Adipocyte (in vitro differentiated cells): ENCODE data around the gene ATN1.
"Not testable (repeated sequence)": the region's sequence is repeated elsewhere in the genome, so short reads cannot be mapped to it uniquely, and the experiment has no call there.

Source experiments
- DNase-seq: peaks from one replicate; pipeline ENCODE4 v3.0.0-alpha.2; 2015; ENCODE audit warnings: low read depth
- H3K27me3 ChIP-seq: replicated peaks from 2 replicates; pipeline ENCODE4 v1.7.0; 2013; ENCODE audit warnings: mild to moderate bottlenecking, low read length, moderate library complexity; ENCODE audit not compliant: control insufficient read depth, insufficient read depth
- H3K36me3 ChIP-seq: 2 replicates; pipeline ENCODE4 v1.7.0; 2013; ENCODE audit warnings: low read length, mild to moderate bottlenecking, moderate library complexity; ENCODE audit not compliant: control insufficient read depth, insufficient read depth, severe bottlenecking
- H3K4me1 ChIP-seq: 2 replicates; pipeline ENCODE4 v1.7.0; 2013; ENCODE audit warnings: mild to moderate bottlenecking, low read length, moderate library complexity; ENCODE audit not compliant: control insufficient read depth, insufficient read depth
- H3K4me3 ChIP-seq: 2 replicates; pipeline ENCODE4 v1.7.0; 2013; ENCODE audit warnings: mild to moderate bottlenecking, low read length, moderate library complexity
- H3K9ac ChIP-seq: 2 replicates; pipeline ENCODE4 v1.7.0; 2013; ENCODE audit warnings: mild to moderate bottlenecking, low read length, moderate library complexity
- H3K9me3 ChIP-seq: 2 replicates; pipeline ENCODE4 v1.7.0; 2013; ENCODE audit warnings: mild to moderate bottlenecking, low read length, moderate library complexity; ENCODE audit not compliant: control insufficient read depth

The ATN1 gene

GRCh38 chr12:6905414-6906040 lies 22.2 kb upstream of the ATN1 start:
- DNase-seq = no peak
- no peaks in the 10 kb centered on the region for H3K36me3 ChIP-seq
- H3K9ac ChIP-seq = peak overlapping the region; percentile 83
- H3K27me3 ChIP-seq = no peaks in the 10 kb centered on the region
- H3K9me3 ChIP-seq = no peaks in the 10 kb centered on the region
- H3K4me3 ChIP-seq = peak overlapping the region; percentile 93
- peaks cover 11% of the 10 kb centered on the region for H3K4me1 ChIP-seq

DNA sequence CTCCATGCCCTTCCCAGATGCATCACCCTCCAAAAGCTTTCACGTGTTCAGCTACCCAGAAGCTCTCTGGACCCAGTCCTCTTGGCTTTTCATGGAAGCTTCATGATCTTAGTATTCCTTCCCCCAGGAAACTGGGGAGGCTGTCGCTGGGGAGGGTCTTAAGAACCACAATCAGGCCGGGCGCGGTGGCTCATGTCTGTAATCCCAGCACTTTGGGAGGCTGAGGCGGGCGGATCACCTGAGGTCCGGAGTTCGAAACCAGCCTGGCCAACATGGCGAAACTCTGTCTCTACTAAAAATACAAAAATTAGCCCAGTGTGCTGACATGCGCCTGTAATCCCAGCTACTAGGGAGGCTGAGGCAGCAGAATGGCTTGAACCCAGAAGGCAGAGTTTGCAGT lies 19.6 kb upstream of the ATN1 start:
- DNase-seq, H3K36me3 ChIP-seq, H3K9me3 ChIP-seq, H3K27me3 ChIP-seq, H3K4me3 ChIP-seq, H3K9ac ChIP-seq: not testable (repeated sequence)
- H3K4me1 ChIP-seq = peaks cover 11% of the 10 kb centered on the region

DNA sequence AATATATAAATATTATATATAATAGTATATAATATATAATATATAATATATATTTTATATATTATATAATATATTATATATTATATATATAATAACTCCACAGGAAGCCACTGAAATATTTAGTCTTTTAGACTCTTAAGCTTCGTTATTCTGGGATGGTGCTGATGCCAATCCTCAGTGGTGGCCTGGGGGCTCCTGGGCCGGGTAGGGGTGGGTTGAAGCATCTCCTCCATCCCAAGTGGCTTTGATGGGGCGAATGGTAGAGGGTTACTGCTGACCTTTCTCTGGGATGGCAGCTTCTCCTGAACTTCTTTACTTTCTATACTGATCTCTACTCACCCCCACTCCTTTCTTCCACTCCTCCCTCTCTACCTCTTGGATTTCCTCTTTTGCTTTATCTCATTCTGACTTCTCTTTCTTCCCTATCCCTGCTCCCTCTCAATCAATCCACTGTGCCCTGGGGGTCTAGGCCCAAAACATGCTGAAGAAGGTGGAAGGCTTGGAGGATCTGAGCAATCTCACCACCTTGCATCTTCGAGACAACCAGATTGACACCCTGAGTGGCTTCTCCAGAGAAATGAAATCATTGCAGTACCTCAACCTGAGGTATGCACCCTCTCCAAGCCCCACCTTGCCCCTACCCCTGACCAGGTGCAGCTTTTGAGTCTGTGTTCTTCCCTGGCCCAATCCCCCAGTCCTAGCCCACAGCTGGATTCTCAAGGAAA lies 18.2 kb upstream of the ATN1 start:
- H3K27me3 ChIP-seq = no peaks in the 10 kb centered on the region

DNA sequence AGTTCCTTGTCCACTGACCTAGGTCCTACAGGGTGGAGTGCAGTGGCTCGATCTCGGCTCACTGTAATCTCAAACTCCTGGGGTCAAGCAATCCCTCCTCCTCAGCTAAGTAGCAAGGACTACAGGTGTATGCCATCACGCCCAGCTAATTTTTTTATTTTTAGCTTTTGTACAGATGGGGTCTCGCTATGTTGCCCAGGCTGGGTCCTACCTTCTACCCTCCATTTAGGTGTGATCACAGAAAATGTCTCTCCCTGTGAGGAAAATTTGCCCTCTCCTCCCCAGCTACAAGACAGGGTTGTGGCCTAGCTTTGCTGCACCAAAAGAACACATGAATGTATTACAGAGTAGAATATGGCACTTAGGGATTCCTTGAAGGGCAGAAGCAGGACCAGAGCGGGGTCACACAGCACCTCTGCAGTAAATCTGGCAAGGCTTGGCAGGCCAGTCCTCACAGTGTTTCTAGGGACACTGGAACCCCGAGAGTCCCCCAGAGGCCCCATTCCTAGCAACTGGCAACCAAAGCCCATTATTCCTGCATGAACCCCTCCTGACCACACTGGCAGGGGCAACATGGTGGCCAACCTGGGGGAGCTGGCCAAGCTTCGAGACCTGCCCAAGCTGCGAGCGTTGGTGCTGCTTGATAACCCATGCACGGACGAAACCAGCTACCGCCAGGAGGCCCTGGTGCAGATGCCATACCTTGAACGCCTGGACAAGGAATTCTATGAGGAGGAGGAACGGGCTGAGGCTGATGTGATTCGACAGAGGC lies 15.4 kb upstream of the ATN1 start:
- H3K9ac ChIP-seq = no peak overlapping the region
- no peaks in the 10 kb centered on the region for H3K36me3 ChIP-seq
- H3K27me3 ChIP-seq = no peaks in the 10 kb centered on the region
- no peak for DNase-seq
- H3K4me1 ChIP-seq = peaks cover 8% of the 10 kb centered on the region
- no peaks in the 10 kb centered on the region for H3K9me3 ChIP-seq
- no peak overlapping the region for H3K4me3 ChIP-seq

More for the DNA sequence above, 18.2 kb upstream of the ATN1 start:
- Histone ChIP-seq H3K9me3 (no peaks in the 10 kb centered on the region), H3K4me1 (peaks cover 12% of the 10 kb centered on the region), H3K4me3 (no peak overlapping the region), H3K9ac (no peak overlapping the region), H3K36me3 (no peaks in the 10 kb centered on the region)
- DNase-seq = no peak

DNA sequence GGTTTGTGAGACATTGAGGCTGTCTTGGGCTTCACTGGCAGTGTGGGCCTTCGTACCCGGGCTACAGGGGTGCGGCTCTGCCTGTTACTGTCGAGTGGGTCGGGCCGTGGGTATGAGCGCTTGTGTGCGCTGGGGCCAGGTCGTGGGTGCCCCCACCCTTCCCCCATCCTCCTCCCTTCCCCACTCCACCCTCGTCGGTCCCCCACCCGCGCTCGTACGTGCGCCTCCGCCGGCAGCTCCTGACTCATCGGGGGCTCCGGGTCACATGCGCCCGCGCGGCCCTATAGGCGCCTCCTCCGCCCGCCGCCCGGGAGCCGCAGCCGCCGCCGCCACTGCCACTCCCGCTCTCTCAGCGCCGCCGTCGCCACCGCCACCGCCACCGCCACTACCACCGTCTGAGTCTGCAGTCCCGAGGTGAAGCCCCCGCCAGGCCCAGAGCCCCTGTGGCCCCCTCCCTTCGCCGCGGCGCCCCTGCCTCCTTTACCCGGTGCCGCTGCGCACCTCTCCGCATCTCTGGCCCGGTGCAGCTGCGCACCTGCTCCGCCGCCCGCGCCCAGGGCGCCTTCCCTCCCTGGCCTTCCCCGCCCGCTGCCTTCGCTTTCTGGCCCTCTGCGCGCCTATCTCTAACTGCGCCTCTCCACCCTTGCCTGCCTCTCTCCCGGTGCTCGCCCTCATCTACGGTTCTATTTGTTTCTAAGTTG lies 13.4 kb upstream of the ATN1 start, which contains the start of gene ENO2:
Gene ENO2, plus strand, starts transcription at position 335 of the 701 bp plus-strand sequence. CDS start 1,253 bp downstream, outside the sequence.
- Histone ChIP-seq H3K27me3 (no peaks in the 10 kb centered on the region), H3K9ac (peak within 1 kb of the TSS; percentile 71), H3K4me3 (peak within 1 kb of the TSS; percentile 81), H3K36me3 (no peaks in the 10 kb centered on the region), H3K4me1 (peaks cover 8% of the 10 kb centered on the region), H3K9me3 (no peaks in the 10 kb centered on the region)
- peak; percentile 93 for DNase-seq

GRCh38 chr12:6914947-6915788 lies 12.6 kb upstream of the ATN1 start:
- Histone ChIP-seq H3K9me3 (no peaks in the 10 kb centered on the region), H3K4me1 (peaks cover 8% of the 10 kb centered on the region), H3K27me3 (no peaks in the 10 kb centered on the region), H3K9ac (peak overlapping the region; percentile 71), H3K4me3 (peak overlapping the region; percentile 81), H3K36me3 (no peaks in the 10 kb centered on the region)
- no peak for DNase-seq

DNA sequence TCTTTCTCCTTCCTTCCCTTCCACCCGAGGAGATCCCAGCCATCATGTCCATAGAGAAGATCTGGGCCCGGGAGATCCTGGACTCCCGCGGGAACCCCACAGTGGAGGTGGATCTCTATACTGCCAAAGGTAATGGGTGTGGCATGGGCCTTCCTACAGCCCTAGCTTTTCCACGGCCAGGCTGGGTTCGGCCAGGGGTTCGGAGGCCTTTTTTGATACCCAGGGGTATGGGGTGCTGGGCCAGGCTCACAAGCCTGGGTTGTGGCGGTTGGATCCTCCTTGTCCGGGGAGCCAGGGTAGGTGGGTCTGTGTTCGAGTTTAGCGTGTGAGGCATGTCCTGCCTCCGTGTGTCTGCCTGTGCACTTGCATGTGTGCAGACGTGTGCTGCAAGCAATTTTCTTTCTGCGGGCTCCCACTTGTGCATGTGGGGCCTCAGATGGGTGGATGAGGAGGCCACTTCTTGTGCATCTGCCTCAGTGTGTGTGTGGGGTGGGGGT lies 11.9 kb upstream of the ATN1 start:
- no peak overlapping the region for H3K9ac ChIP-seq
- H3K27me3 ChIP-seq = no peaks in the 10 kb centered on the region
- H3K4me1 ChIP-seq = peaks cover 8% of the 10 kb centered on the region
- no peaks in the 10 kb centered on the region for H3K9me3 ChIP-seq
- DNase-seq = no peak
- no peaks in the 10 kb centered on the region for H3K36me3 ChIP-seq
- H3K4me3 ChIP-seq = no peak overlapping the region

- H3K9ac ChIP-seq = no peak overlapping the region
- H3K27me3 ChIP-seq = no peaks in the 10 kb centered on the region
- no peak overlapping the region for H3K4me3 ChIP-seq
- no peaks in the 10 kb centered on the region for H3K9me3 ChIP-seq
- no peak for DNase-seq
- H3K4me1 ChIP-seq = peaks cover 8% of the 10 kb centered on the region
- H3K36me3 ChIP-seq = no peaks in the 10 kb centered on the region
Observed at GRCh38 chr12:6916426-6917200, 11.1 kb upstream of the ATN1 start.

DNA sequence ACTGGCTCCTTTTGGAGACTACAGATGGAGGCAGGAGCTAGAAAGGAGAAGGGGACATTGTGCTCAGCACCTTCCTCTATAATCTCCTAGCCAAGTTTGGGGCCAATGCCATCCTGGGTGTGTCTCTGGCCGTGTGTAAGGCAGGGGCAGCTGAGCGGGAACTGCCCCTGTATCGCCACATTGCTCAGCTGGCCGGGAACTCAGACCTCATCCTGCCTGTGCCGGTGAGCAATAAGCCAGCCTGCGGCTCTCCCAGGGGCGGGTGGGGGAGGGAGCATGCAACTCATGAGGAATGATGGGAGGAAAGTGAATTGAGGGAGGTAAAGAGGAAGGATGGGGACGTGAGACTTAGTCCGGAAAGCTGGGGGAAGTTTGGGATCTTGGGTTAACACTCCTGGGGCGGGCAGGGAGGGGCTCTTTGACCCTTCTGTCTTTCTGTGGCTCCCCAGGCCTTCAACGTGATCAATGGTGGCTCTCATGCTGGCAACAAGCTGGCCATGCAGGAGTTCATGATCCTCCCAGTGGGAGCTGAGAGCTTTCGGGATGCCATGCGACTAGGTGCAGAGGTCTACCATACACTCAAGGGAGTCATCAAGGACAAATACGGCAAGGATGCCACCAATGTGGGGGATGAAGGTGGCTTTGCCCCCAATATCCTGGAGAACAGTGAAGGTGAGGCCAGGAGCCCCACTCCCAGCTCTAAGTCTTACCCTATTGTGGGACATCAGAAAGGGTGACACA lies 10.1 kb upstream of the ATN1 start:
- Histone ChIP-seq H3K4me3 (no peak overlapping the region), H3K9me3 (no peaks in the 10 kb centered on the region), H3K4me1 (peaks cover 8% of the 10 kb centered on the region), H3K27me3 (no peaks in the 10 kb centered on the region), H3K9ac (no peak overlapping the region), H3K36me3 (no peaks in the 10 kb centered on the region)
- no peak for DNase-seq
